Fibroblast of villous mesenchyme (primary cell): ENCODE results near the gene ACTRT2. TPM values are rescaled to one million over a fixed set of nuclear protein-coding genes. Genes with fewer than 3 reads are reported as not detected.

Source experiments
- DNase-seq: peaks from one replicate; pipeline ENCODE4 v3.0.0-alpha.2; 2010; ENCODE audit warnings: low read depth
- H3K4me3 ChIP-seq: 2 replicates; pipeline ENCODE4 v1.5.1; 2011; ENCODE audit warnings: low read depth, mild to moderate bottlenecking, low read length
- total RNA-seq: library from RNA; depleted of rRNA; stranded (reverse); fragments of >200 nt; gene quantifications from 2 replicates; pipeline ENCODE4 v1.2.3, GENCODE V29; 2012
- TF ChIP-seq, protein P1 (sequence below): IDR thresholded peaks from 2 replicates; pipeline ENCODE4 v1.5.1; 2012; ENCODE audit warnings: low read depth, mild to moderate bottlenecking, low read length; ENCODE audit not compliant: insufficient read depth

The ACTRT2 gene
- total RNA-seq, 1 donor, result not detected

DNA sequence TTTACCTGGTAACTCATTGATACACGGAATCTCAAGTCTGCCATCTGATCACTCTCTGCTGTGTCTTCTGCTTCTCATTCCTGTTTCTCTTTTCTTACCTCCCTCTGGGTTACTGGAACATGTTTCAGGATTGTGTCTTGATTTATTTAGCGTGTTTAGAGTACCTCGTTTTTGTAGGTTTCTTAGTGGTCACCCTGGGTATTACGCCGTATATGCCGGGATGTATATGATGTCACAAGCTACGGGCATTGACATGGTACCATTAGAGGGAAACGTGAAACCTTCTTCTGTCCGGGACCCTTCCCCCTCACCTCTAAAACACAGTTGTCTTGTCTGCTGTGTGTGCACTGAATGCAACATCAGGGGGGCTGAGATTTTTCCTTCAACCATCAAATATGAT, 2.8 kb downstream of the ACTRT2 start:
- no peak overlapping the region for H3K4me3 ChIP-seq
- TF ChIP-seq, protein P1, sequence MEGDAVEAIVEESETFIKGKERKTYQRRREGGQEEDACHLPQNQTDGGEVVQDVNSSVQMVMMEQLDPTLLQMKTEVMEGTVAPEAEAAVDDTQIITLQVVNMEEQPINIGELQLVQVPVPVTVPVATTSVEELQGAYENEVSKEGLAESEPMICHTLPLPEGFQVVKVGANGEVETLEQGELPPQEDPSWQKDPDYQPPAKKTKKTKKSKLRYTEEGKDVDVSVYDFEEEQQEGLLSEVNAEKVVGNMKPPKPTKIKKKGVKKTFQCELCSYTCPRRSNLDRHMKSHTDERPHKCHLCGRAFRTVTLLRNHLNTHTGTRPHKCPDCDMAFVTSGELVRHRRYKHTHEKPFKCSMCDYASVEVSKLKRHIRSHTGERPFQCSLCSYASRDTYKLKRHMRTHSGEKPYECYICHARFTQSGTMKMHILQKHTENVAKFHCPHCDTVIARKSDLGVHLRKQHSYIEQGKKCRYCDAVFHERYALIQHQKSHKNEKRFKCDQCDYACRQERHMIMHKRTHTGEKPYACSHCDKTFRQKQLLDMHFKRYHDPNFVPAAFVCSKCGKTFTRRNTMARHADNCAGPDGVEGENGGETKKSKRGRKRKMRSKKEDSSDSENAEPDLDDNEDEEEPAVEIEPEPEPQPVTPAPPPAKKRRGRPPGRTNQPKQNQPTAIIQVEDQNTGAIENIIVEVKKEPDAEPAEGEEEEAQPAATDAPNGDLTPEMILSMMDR, result no peak
- no peak for DNase-seq

DNA sequence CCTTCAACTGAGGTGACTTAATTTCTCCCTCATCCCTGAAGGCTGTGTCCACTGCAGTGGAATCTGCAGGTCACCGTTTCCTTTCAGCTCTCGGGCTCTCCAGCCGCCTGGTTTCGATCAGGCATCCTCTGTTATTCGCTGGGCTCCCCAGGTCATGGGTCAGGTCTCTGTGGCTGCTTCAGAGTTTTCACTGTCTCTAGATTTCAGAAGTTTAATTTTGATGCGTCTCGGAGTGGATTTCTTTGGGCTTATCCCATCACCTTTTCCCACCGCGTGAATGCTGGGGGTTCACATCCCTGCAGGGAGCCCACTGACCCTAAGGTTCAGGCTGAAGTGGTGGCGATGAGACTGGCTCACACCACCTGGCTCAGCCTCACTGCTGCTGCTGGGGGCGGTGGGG, 3.3 kb downstream of the ACTRT2 start:
- no peak overlapping the region for H3K4me3 ChIP-seq
- DNase-seq, result no peak
- TF ChIP-seq, protein P1, result no peak

- no peak for DNase-seq
- TF ChIP-seq, protein P1, result no peak
- no peak overlapping the region for H3K4me3 ChIP-seq
Measured at GRCh38 chr1:3026124-3026523, 4.9 kb downstream of the ACTRT2 start.

DNA sequence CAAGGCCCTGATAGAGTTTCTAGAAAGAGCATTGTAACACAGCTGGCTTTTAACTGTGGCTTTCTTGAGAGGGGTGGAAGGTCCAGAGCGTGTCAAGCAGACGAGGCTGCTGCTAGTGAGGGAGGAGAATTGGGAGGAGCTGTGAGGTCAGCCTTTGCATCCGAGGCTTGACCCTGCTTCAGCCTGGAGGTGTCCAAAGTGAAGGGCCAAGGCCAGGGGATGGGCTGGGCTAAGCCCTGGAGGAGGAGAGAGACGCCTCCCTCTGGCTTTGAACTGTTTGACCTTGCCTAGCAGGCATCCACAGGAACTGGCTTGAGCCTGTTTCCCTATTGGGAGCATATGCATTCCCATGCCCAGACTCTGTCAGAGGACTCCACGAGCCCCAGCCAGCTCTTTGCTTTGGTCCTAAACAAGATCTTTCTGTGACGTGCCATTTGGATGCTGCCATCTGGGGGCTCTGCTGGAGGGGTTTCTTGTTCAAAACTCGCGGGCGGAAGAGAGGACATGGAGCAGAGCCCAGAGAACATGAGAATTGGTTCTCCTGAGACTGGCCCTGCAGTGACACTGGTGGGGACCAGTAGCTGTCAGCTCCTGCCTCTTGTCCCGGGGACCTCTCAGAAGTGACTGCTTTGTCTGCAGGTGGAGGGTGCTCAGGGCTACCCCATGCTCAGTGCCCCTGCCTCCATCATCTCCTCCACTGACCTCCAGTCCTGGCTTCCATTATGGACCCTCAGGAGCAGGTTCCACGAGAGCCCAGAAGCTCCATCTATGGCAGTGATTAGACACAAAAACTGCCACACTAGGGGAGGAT, 5.5 kb downstream of the ACTRT2 start:
- DNase-seq, result no peak
- TF ChIP-seq, protein P1, result no peak
- H3K4me3 ChIP-seq, result no peak overlapping the region

DNA sequence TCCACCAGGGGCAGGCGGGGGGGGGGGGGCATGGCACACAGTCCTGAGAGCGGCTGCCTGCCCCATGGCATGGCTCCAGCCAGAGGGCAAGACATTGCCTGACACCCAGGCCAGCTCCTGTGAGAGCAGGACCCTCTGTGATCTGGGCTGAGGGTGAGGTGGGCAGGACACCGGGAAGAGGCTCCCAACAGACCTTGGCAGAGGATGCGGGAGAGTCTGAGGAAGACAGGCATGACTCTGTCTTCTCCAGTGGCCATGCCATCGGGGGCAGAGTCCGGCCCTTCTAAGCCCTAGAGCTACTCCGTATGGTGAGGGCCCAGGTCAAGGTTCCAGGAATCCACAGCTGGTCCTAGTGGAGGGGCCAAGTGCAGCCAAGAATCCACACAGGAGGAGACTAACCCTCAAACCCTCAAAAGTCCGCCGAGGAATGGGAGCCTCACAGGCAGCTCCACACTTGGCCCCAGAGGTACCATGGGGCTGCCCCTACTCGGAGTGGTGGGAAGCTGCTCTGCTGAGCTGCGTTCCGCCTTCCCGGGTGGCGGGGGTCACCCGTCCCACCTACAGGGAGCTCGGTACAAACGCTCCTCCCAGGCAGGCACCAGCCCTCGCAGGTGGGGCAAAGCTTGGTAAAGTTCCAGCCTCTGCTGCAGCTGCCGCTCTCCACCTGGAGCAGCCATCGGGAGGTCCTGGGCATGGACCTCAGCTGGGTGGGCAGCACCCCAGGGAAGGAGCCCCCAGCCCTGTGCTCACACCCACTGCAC, 6.5 kb downstream of the ACTRT2 start:
- TF ChIP-seq, protein P1, result no peak
- no peak overlapping the region for H3K4me3 ChIP-seq
- DNase-seq, result no peak

DNA sequence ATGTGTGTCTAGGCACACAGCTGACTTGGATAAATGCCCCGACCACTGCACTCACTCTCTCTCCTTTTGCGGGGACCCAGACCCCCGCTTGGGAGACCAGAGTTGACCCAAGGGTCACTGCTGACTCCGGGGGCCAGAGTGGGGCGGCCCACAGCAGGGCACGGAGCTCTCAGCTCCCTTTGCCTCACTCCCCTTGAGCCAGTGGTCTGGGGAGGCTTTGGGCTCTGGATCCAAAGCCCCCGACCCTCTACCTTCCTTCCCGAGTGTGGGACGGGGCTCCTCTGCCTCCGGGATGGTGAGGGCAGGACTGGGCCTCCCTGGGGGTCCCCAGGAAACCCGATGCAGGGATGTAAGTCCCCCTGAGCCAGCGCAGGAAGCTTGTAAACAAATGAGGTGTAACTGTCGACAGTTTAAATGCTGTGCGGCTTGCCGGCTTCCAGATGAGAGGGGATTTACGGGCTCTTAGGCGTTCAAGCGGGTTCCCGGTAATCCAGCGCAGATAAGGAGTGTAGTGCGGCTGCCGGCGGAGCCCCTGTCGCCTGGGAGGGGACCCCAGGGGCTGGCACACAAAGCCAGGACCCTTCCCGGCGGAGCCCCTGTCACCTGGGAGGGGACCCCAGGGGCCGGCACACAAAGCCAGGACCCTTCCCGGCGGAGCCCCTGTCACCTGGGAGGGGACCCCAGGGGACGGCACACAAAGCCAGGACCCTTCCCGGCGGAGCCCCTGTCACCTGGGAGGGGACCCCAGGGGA, 7.4 kb downstream of the ACTRT2 start:
- DNase-seq, result no peak
- TF ChIP-seq, protein P1, result no peak
- no peak overlapping the region for H3K4me3 ChIP-seq
